Inflammatory macrophage treated with lipopolysaccharide for 4 hours (primary cell): ENCODE data around the gene SRF.

Source experiments
- DNase-seq: peaks from one replicate; pipeline ENCODE4 v3.0.0-alpha.2; 2020

Gene SRF

GRCh38 chr6:43219119-43219518, 48.0 kb downstream of the SRF start:
- no peak for DNase-seq

DNA sequence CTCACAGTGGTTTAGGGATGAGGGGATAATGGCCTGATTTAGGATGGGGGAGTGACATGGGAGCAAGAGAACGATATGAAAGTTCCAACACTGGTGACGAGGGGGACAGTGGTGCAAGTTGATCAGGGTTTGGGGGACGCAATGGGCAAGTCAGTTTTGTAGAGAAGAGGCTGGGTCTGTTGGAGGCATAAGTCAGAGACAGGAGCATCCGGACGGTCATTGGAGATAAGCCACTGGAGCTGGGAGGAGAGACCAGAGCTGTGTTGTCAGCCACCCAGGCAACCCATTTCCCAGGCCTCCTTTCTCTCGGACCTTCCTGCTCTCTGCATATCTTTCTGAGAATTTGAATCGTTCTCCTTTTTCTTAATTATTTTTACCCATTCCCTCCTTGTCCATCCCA, 48.7 kb downstream of the SRF start:
- DNase-seq, result no peak

DNA sequence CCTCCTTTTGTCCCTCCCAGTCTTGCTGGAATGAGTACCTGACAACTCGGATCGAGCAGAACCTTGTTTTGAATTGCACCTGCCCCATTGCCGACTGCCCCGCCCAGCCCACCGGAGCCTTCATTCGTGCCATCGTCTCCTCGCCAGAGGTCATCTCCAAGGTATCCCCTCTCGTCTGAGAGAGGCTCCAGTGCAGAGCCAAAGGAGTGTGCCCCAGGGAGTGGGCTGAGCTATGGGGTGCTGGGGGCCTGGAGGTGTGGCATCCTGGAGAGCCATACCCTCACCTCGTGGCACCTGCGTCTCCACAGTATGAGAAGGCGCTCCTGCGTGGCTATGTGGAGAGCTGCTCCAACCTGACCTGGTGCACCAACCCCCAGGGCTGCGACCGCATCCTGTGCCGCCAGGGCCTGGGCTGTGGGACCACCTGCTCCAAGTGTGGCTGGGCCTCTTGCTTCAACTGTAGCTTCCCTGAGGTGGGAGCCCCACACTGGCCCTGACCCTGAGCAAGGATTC, 49.4 kb downstream of the SRF start:
- no peak for DNase-seq

- peak; percentile 21 for DNase-seq
Measured at GRCh38 chr6:43221046-43221972, 50.2 kb downstream of the SRF start.

GRCh38 chr6:43222418-43223059, 51.5 kb downstream of the SRF start:
- DNase-seq, result no peak

DNA sequence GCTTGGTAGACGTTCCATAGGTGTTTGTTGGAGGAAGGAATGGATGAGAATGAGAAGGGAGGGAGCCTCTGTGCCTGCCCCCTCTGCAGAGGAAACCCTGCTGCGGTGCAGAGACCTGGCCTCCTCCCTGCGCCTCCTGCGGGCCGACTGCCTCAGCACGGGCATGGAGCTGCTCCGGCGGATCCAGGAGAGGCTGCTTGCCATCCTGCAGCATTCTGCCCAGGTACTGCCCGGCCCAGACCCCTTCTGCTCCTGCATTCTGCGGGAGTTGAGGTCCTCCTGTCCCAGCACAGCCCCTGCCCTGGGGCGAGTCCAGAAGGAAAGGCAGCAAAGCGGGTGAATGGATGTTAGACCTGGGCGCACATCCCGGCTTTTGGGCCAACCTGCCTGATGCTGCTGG, 52.1 kb downstream of the SRF start:
- no peak for DNase-seq

DNA sequence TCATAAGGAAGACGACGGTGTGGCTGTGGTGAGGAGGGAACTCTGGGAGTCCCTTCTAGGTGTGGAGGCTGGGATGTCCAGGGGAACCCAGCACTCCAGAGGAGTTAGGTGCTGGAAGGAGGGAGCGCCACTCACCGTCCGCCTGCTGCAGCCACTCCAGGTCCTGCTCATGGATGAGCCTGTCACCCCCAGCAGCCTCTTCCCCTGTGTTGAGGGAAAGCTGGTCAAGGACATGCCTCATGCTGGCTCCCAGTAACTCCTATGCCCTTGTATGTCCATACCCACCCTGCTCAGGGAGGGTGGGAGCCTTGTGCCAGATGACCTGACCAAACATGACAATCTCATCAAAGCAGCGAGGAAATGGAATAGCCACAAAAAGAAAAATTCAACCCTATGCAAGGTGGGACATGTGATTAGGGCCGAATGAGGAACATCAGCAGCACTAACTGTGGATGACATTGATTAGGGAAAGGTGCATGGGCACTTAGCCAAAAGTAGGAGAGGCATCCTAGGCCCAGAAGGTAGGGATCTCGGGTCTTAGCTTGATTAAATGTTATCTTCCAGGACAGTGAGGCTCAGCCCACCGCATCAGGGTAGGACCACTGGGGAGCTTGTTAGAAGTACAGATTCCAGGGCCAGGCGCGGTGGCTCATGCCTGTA, 55.3 kb downstream of the SRF start:
- no peak for DNase-seq

DNA sequence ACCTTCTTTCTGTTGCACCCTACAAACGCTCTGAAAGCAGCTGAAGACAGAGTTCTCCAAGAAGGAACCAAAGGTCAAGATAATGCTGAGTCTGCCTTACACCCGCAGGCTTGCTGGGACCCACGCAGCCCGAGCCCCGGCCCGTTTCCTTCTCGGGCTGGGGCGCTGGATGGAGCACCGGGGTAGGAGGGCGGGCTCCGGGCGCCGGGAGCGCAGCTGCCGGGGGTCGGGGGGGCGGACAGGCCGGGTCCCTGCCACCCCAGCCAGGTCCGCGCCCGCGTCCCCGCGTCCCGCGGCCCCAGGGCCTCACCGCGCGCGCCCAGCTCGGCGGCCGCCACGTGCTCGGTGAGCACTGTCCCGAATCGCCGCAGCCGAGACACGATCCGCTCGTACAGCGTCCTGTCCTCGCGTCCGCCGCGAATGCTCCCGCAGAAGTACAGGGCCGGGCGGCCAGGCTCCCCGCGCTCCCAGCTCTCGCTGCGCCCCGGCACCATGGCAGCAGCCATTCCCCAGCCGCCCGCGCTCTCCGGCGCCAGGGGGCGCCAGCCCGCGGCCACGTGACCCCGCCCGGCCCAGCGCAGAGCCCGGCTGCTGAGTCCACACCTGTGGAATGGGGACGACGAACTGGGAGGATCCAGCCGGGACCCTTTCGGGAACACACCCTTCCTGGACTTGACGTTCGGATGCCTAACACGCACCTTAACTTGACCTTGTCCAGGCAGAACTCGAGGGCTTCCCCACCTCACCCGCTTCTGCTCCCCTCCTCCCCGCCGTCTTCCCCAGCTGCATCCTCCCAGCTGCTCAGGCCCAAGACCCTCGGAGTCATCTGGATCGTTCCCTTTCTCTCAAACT, 58.1 kb downstream of the SRF start, which contains the start of gene DNPH1:
Gene DNPH1, minus strand, starts transcription at position 531 of the 852 bp plus-strand sequence. Its CDS starts 25 bp downstream, at position 506.
- peak; percentile 60 for DNase-seq

DNA sequence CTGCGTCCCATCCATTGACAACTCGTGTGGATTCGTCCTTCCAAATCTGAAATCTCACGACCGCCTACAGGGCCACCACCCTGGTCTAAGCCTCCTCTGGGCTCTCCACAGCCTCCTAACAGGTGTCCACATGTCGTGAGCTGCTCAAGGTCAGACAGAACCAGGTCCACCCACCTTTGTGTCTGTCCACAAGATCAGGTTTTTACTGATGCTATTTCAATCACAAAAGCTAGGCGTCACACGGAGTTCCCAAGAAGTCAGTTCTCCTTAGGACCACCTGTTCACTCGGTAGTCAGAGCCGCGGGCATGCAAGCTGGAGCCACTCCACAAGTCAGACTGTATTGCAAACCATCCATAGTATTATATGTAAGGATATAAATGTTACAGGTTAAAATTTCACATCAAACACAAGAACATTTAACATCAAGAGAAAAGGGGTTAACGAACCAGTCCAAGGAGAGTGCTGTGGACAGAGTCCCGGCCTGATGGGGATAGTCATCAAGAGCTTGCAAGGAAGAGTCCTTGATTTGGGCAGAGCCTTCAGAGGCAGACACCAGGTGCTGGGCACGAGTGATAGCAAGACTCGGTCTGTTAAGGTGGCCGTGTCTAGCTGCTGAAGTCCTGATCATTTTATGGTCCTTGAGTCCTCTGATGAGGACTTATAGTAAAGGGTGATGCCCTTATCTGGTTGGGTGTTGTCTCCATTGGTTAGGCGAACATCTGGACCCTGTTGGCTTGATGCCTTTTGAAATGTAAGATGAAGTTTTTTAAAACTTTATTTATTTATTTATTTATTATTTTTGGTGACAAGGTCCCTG, 58.9 kb downstream of the SRF start:
- DNase-seq, result no peak

GRCh38 chr6:43231053-43231452, 60.0 kb downstream of the SRF start:
- DNase-seq, result no peak
